ENCODE results near the gene TP53TG5.

GRCh38 chr20:45374101-45374467, 4.0 kb downstream of the TP53TG5 start:
- TF ChIP-seq CTCF (IDR thresholded peaks at IDR 0.05; ENCODE audit: low read depth, low read length), result no peak
- TF ChIP-seq EZH2phosphoT487 (IDR thresholded peaks at IDR 0.05; ENCODE audit: low read depth), result no peak
